DMS153 treated with DMSO at 0.1 percent for 48 hours (cell line): ENCODE results near the gene PARD6B.

Experiments used
- DNase-seq: peaks from one replicate; lab custom pipeline; 2025; ENCODE audit not compliant: unreplicated experiment; lab: John Stamatoyannopoulos, UW

PARD6B gene

DNA sequence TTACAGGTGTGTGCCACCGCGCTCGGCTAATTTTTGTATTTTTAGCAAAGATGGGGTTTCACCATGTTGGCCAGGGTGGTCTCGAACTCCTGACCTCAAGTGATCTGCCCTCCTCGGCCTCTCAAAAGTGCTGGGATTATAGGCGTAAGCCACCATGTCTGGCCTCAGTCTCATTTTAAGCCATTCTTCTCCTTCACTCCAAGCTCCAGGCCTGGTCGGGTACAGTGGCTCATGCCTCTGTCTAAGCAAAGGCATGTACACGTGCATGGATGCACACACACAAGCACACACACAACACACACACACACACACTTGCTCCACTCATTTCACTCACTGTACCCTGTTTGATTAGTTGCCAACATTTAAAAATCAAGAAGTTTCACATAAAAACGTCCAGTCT, 7.7 kb upstream of the PARD6B start:
- no peak for DNase-seq

DNA sequence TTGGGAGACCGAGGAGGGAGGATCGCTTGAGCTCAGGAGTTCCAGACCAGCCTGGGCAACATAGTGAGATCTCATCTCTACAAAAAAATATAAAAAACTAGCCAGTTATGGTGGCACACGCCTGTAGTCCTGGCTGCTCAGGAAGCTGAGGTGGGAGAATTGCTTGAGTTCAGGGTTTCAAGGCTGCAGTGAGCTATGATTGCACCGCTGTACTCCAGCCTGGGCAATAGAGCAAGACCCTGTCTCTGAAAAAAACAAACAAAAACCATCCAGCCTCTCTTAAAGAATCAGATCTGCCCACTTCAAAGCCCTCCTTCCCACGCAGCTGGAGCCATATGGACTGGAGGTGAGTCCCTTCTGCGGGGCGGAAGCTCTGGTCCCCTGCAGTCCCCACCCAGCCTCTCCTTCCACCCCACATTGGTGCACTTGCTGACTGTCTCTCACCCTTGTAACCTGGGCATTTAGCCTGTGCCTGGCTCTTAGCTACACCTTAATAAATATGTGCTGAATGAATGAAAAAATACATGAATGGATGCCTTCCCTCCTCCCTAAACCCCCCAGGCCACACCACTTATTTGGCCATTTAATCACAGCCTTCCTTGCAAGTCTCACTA, 7.2 kb upstream of the PARD6B start:
- no peak for DNase-seq

DNA sequence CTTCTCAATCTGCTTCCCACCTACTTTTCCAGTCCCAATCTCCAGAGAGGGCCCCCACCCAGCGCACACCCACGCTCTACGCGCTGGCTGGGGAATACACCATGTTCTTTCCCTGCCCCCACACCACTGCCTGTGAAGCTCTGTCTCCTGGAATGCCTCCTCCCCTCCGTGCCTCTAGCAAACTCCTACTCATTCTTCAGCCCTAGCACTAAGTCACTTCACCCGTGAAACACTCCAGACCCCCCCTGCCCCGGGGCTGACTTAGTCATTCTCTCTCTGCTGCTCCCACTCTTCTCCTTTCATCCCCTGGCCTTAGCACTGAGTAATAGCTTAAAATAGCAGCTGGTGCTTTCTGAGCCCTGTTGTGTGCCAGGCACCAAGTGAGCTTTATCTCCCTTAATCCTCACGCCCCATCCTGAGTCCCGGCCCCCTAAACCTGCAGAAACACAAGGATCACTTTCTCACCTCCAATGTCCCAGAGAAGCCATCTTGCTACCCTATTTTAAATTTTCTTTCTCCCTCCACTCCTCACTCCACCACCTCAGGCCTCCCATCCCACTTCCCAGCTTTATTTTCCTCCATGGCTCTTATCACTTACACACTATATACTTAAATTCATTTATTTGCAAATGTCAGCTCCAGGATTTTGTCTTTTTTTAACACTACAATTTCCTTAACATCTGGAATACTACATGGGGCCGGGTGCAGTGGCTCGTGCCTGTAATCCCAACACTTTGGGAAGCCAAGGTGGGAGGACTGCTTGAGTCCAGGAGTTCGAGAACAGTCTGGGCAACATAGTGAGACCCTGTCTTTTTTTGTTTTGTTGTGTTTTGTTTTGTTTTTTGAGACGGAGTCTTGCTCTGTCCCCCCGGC, 6.3 kb upstream of the PARD6B start:
- no peak for DNase-seq

DNA sequence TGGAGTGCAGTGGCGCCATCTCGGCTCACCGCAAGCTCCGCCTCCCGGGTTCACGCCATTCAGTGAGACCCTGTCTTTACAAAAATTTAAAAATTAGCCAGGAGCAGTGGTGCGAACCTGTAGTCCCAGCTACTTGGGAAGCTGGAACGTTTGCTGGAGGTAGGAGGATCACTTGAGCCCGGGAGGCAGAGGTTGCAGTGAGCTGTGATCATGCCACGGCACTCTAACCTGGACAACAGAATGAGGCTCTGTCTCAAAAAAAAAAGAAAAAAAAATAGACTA, 5.7 kb upstream of the PARD6B start:
- DNase-seq, result no peak

DNA sequence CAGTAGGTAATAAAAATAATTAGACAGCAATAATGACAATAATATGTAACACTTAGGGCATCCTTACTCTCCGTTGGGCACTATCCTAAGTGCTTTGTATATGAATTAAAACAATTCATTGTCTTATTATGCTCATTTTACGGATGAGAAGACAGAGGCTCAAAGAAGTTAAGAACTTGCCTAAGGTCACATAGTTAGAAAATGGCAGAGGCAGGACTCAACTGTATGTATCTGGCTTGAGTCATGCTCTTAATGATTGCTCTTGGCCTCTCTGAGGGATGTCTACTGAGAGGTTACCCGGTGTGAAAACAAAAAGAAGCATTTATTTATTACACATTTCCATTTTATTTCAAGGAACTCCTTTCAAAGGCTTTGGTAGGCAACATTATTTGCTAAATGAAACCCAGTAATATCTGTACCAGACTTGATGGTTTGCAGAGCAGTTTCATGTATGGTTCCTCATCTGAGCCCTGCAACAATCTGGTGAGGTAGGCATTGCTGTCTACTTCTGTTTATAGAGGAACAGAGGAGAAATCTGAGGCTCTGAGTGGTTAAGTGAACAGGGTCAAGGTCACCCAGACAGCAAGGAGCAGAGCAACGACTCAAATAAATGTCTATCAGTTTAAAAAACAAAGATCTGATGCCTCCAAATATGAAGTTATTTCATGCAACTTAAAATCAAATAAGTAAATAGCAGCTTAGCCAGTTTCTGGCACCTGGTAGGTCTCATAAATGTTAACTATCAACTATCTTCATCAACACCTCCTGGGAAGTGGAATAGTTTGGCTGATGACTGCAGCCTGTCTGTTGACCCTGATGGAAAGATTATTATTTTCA, 4.2 kb upstream of the PARD6B start:
- DNase-seq, result no peak

DNA sequence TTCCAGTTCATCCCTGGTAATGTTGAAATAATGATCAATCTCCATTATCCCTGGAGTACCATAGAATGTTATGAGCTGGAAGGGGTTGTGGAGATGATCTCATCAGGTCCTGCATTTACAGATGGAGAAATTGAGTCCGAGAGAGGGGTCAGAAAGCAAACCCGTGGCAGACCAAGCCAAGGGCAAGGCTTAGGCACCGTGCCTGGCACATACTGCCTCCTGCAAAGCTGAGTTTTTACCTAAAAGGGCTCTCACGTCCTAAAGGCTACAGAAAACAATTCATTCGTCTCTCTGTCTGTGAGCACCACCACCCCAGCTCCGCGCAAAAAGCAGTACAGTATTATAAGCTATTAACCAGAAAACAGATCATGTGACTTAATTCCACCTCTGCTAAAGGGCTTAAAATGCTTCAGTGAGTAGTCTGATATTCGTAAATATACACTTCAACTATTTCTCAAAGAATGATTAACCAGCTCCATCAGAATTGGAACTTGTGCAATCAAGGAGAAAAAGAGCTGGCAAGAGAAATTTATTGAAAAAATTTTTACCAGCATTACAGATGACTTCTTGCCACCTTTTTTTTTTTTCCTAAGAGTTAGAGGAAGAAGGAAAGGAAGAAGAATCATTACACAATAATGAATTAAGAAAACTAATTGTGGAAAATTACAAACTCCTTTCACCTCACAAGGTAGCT, 3.4 kb upstream of the PARD6B start:
- no peak for DNase-seq

DNA sequence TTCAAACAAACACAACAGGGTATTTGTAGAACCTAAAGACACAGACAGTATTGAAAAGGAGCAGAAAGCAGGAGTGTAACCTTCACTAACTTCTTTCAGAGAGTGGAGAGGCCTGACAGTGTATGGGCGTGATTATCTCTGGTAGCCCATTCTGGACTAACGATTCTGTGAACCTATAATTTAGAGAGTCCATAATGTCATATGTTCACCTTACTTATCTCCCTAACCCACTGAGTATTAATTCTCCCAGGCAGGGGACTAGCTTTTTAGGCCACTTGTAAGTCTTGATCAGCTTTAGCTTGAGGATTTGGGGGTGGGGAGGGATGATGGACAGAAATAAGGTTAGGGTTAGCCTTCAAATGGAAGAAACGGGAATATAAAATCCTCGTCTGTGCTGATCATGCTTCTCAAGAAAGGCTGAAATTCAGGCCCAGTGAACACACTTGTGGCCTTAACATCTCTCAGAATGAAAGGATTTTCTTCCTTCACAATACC, 2.8 kb upstream of the PARD6B start:
- no peak for DNase-seq

DNA sequence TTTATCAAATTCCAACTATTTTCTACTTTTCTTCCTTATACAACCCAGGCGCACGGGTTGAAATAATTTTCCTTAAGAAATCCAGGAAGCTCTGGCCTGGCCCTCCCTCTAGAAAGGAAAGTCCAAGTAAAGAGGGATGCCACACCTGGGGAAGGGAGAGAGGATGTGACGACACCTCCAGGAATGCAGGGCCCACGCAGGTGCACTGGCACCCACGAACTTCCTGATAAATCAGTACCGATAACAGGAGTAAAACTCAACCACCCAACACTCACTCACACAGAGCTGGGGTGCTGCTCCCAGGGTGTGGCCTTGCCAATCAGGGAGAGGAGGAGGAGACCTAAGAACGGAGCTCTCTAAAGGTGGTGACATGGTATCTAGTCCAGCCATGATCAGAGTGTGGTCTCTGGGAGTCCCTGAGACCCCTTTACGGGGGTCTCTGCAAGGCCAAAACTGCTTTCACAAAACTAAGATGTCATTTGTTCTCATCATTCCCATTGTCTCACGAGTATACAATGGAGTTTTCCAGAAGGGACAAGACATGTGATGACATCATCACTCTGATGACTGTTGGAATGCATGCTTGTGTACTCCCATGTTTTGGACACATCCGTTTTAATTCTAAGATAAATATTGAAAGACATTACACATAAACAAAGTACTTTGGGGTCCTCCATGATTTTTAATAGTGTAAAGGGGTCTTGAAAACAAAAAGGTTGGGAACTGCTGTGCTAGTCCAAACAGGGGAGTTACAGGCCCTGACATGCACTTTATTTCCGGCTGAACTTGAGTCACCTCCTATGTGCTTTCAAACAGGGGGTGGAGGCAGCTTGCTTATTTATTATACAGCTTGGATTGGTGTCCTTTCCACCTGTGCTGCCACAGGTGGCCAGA, 2.2 kb upstream of the PARD6B start:
- peak; percentile 25 for DNase-seq

DNA sequence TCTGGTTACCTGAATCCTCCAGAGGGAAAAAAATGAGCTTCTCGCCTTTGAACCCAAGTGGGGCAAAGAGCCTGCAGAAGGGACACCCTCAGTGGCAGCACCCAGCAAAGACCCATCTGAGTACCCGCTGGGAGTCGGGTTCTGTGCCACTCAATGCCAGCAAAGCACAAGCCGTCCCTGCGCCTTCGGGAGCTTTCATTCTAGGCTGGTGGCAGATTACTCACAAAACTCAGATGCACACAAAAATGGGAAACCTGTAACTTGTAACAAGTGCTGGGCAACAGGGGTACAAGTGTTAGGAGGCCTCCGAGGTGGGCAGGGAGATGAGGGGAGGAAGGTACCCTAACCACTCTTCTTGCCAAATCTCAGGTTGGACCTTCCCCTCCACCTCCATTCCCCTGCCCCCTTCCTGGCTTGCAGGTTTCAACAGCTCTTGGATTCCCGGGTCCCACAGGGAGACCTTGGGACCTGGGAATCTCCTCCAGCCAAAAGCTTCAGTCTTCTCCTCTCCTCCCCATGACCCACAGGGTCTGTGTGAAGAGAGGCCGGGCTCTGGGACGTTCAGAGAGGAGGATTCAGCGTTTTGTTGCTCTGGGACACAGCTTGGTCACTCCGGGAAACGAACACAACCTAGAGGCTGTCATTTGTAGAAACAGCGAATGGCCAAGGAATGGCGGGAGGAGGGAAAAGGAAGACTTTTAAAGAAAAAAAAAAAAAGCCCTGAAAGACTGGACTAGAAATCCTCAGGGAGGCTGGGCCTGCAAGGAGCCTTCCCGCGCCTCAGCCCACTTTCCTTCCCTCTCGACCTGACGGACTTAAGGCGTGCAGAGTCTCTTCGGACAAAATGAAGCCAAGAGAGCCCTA, 1.2 kb upstream of the PARD6B start:
- no peak for DNase-seq

DNA sequence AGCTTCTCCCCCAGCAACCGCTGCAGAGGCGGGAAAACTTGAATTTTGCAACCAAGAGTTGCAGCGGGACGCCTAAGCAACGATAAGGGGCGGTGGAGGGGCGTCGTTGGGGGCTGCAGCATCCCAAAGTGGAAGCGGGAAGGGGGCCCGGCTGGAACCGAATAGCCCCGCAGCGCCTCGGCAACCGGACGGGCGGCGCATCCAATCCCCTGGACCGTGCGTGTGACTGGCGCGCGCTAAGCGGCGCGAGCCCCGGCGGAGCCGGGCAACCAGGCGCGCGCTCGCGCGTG, 670 bp upstream of the PARD6B start:
- DNase-seq, result no peak

DNA sequence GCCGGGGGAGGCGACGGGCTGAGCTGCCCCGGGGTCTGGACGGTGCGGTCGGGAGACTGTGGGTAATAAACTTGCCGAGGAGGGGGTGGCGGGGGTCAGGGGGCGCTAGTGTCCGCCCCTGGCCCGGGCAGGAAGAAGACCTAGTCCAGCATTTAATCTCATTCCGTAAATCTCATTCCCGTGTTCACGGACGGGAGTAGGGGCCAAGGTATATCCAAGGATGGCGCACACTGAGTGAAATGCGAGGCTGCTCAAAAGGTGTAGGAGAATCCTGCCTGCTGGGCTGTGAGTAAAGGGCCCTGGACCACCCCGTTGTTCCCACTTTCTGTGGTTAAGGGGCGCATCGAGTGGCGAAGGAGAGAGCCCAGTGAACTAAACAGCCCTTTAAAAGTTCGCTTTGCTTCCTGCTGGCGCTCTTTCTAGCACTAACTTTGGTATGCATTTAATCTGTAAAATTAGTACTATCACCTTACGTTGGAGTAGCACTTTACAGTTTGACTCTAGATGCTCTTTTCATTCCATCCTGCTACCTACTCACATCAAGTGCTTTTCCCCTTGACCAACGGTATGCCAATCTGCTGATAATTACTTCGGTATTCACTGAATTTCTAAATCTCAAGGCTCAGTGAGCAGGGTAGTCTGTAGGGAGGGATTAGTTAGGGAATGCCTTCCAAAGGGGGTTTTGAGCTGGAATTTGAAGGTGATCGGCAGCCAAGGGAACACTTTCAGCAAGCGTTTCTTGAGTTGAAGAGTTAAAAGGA, 730 bp downstream of the PARD6B start:
- DNase-seq, result no peak

DNA sequence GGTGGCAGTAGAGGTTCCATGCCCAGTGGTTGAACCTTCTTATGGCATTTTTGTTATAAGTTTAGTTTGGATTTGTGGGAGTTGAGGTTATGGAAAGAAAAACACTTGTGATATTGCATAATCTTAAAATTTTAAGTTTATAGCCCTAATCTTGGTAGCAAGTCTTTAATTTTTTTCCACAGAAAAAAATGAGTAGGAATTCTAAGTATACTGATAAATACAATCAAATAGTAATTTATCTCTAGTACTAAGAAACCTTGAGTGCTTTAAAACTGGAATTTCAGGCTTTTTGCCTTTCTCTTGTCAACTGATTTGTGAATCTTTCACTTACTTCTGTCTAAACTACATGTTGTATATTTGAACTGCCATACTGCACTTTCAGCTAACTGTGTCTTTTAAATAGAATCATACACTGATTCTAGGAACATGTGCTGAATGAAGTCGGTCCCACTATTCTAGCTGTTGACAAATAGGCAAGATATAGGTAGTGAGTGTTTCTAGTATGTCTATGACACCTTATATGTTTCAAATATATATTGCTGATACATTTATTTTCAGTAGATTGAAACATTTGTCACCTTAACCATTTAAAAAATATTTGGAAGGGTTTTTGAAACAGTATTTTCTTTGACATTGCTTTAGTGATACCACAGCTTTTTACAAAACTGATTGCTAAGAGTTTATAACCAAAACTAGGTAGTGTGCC, 2.4 kb downstream of the PARD6B start:
- no peak for DNase-seq

DNA sequence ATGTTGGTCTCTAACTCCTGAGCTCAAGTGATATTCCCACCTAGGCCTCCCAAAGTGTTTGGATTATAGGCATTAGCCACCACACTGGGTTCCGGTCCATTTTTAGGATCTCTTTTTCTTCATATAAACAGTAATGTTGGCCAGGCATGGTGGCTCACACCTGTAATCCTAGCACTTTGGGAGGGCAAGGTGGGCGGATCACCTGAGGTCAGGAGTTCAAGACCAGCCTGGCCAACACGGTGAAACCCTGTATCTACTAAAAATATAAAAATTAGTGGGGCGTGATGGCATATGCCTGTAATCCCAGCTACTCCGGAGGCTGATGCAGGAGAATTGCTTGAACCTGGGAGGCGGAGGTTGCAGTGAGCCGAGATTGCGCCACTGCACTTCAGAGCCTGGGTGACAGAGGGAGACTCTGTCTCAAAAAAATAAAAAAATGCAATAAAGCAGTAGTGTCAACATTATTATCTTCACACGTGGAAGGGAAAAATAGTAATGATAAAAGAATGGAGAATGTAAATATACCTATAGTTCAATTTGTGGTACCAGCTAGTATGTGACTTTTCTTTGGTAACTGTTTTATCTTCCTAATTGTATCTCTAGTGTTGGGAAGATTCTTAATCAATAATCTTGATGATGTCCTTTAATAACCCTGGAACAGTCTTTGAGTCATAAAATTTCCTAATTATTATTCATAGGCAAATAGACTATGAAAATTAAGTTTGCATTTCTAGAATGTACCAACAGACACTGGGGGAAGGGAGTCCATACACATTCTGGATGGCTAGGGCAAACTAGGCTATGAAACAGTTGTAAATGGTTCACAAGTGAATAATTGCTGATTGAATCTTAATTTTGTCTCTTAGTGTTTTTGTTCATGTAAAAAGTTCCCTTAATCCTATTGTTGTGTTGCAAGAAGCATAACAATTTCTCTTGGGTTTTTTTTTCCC, 3.6 kb downstream of the PARD6B start:
- no peak for DNase-seq

DNA sequence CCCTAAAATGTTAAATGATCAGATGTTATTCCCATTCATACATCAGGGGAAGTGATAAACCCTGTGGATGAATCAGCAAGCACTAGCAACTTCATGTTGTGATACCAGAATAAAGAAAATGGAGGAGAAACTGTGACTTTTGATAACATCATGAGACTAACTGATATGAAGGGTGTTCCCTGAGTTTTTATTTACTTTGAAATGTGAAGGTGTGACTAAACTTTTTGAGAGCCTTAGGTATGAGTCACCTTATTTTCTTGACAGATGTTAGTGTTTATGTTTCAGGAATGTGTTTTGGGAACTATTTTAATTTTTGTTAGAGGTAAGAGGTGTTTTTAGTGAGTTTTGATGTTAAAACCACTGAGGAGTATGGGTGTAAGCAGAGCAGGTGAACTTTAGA, 4.4 kb downstream of the PARD6B start:
- no peak for DNase-seq

DNA sequence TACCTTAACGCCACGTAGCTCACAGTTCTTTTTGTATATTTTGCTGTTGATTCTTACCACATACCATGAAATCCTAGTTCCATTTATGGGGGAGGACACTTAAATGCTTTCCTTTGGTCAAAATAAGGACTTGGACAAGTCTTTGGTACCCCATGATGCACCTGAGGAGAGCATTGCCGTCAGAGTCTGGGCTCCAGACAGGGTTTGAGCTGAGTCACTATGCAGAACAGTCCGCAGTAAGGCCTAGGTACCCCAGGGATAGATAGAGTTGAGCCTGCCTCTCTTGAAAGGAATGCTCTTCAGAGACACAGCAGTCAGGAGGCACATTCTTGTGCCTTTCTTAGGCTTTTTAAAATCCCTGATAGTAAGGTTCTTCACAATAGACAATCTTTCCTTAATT, 6.0 kb downstream of the PARD6B start:
- DNase-seq, result no peak

DNA sequence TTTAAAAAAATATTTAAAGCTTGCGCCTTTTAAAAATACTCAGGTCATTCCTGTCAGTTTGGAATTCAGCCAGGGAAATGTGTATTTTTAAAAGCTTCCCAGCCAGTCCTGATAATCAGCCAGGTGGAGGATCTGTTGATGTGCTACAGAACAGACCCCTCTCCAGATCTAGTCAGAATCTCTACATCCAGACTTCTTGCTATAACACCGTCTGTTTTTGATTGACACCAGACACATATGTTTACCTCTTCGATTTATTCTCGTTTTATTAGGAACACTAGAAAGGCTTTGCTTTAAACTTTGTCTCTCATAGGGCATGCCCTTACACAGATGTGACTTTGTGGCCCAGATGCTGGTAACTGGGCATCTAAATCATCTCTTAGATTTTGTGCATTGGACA, 11.7 kb downstream of the PARD6B start:
- no peak for DNase-seq

DNA sequence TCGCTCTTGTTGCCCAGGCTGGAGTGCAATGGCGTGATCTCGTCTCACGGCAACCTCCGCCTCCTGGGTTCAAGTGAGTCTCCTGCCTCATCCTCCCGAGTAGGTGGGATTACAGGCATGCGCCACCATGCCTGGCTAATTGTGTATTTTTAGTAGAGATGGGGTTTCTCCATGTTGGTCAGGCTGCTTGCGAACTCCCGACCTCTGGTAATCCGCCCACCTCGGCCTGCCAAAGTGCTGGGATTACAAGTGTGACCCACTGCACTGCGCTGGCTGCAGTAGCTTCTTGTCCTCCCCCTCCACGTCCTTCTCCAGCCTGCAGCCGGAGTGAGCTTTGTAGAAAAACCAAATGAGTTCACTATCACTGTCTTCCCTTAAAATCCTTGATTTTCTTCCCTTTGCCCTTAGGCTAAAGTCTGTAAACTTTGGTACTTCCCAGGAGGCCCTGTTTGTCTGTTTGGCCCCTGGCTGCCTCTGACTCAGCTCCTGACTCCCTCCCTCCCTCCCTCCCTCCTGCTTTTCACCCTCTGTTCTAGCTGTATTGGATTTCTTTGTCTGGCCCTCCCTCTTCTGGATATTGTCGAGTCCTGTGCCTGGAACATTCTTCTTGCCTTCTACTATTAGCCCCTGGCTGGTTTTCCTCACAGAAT, 12.9 kb downstream of the PARD6B start:
- no peak for DNase-seq
